HL-60/S4 treated with retinoic acid at 250 ng/mL for 4 days and 3 days (cell line): ENCODE measurements around the gene SSPN.

Experiments used
- in situ Hi-C: fragments of 300-500 bp; cut with MboI; formaldehyde crosslinking; loops from 2 replicates; pipeline ENCODE4 v1.7.0; 2022; ENCODE audit warnings: low sequenced_read_pairs

Gene SSPN

GRCh38 chr12:26195250-26195640 is at the start of gene SSPN:
Gene SSPN, plus strand, starts transcription at chr12:26195573. Its CDS starts 100 bp downstream, at chr12:26195673.
- in situ Hi-C loops, result no loop called here

GRCh38 chr12:26148291-26148690 is 47.1 kb upstream of the SSPN start:
- in situ Hi-C loops, result no loop called here

- in situ Hi-C loops, result no loop called here
These were observed 45.3 kb upstream of the SSPN start for GRCh38 chr12:26149968-26150500.

GRCh38 chr12:26150736-26151450 is 44.5 kb upstream of the SSPN start:
- in situ Hi-C loops, result no loop called here

- in situ Hi-C loops, result no loop called here
These were observed 42.8 kb upstream of the SSPN start for GRCh38 chr12:26152507-26153102.

GRCh38 chr12:26153421-26154154 is 41.8 kb upstream of the SSPN start:
- in situ Hi-C loops, result no loop called here

- in situ Hi-C loops, result no loop called here
These were observed 39.0 kb upstream of the SSPN start for GRCh38 chr12:26156201-26156871.

GRCh38 chr12:26157001-26157400 is 38.4 kb upstream of the SSPN start:
- in situ Hi-C loops, result no loop called here

GRCh38 chr12:26158078-26158764 is 37.2 kb upstream of the SSPN start:
- in situ Hi-C loops, result no loop called here

GRCh38 chr12:26162174-26162573 is 33.2 kb upstream of the SSPN start:
- in situ Hi-C loops, result no loop called here

- in situ Hi-C loops, result no loop called here
These were observed 32.5 kb upstream of the SSPN start for GRCh38 chr12:26162905-26163304.

- in situ Hi-C loops, result no loop called here
These were observed 31.3 kb upstream of the SSPN start for GRCh38 chr12:26164118-26164517.

- in situ Hi-C loops, result no loop called here
These were observed 23.4 kb upstream of the SSPN start for GRCh38 chr12:26172013-26172412.

GRCh38 chr12:26172539-26172938 is 22.8 kb upstream of the SSPN start:
- in situ Hi-C loops, result no loop called here

GRCh38 chr12:26172946-26173552 is 22.3 kb upstream of the SSPN start:
- in situ Hi-C loops, result no loop called here

- in situ Hi-C loops, result no loop called here
These were observed 18.6 kb upstream of the SSPN start for GRCh38 chr12:26176725-26177124.

- in situ Hi-C loops, result no loop called here
These were observed 18.1 kb upstream of the SSPN start for GRCh38 chr12:26177283-26177682.

GRCh38 chr12:26179826-26180225 is 15.5 kb upstream of the SSPN start:
- in situ Hi-C loops, result no loop called here

GRCh38 chr12:26182377-26182776 is 13.0 kb upstream of the SSPN start:
- in situ Hi-C loops, result no loop called here
